Measurements from ENCODE around the gene KCTD13.
"Not testable (repeated sequence)": the region's sequence is repeated elsewhere in the genome, so short reads cannot be mapped to it uniquely, and the experiment has no call there.

The KCTD13 gene

GRCh38 chr16:29940656-29941055 lies 14.6 kb upstream of the KCTD13 start:
- Histone ChIP-seq H3K9ac (ENCODE audit: low read length) (no peak overlapping the region), H3K27me3 (ENCODE audit: control insufficient read depth in 1 of 2, insufficient read depth in 2 of 2, low read length in 2 of 2) (no peaks in the 10 kb centered on the region), H3K4me1 (ENCODE audit: insufficient read depth, low read length) (peaks cover 13% of the 10 kb centered on the region), H3K36me3 (ENCODE audit: insufficient read depth, low read length) (no peaks in the 10 kb centered on the region), H3K9me3 (ENCODE audit: low read length) (no peaks in the 10 kb centered on the region), H3K27ac (ENCODE audit: low read depth, low read length) (no peak overlapping the region), H3K4me3 (ENCODE audit: low read depth in 1 of 2, low read length in 2 of 2) (no peak overlapping the region)

GRCh38 chr16:29931750-29932149 lies 5.7 kb upstream of the KCTD13 start:
- H3K9me3 ChIP-seq (ENCODE audit: low read length); H3K4me3 ChIP-seq (ENCODE audit: low read depth in 1 of 2, low read length in 2 of 2); H3K36me3 ChIP-seq (ENCODE audit: insufficient read depth, low read length); H3K27ac ChIP-seq (ENCODE audit: low read depth, low read length); H3K4me1 ChIP-seq (ENCODE audit: insufficient read depth, low read length); H3K27me3 ChIP-seq (ENCODE audit: control insufficient read depth in 1 of 2, insufficient read depth in 2 of 2, low read length in 2 of 2); H3K9ac ChIP-seq (ENCODE audit: low read length): not testable (repeated sequence)

GRCh38 chr16:29927070-29927905 lies 1.3 kb upstream of the KCTD13 start:
- Histone ChIP-seq H3K4me3 (ENCODE audit: low read depth in 1 of 2, low read length in 2 of 2) (peak overlapping the region; percentile 77 to 78), H3K27ac (ENCODE audit: low read depth, low read length) (peak overlapping the region; percentile 96), H3K36me3 (ENCODE audit: insufficient read depth, low read length) (peaks cover 3% of the 10 kb centered on the region), H3K9me3 (ENCODE audit: low read length) (no peaks in the 10 kb centered on the region), H3K27me3 (ENCODE audit: control insufficient read depth in 1 of 2, insufficient read depth in 2 of 2, low read length in 2 of 2) (no peaks in the 10 kb centered on the region), H3K9ac (ENCODE audit: low read length) (peak overlapping the region; percentile 37), H3K4me1 (ENCODE audit: insufficient read depth, low read length) (peaks cover 20% of the 10 kb centered on the region)

- H3K9me3 ChIP-seq (ENCODE audit: low read length), result no peaks in the 10 kb centered on the region
- peaks cover 20% of the 10 kb centered on the region for H3K4me1 ChIP-seq (ENCODE audit: insufficient read depth, low read length)
- H3K4me3 ChIP-seq (ENCODE audit: low read depth in 1 of 2, low read length in 2 of 2), result peak overlapping the region; percentile 77 to 78
- peaks cover 9% of the 10 kb centered on the region for H3K36me3 ChIP-seq (ENCODE audit: insufficient read depth, low read length)
- peak overlapping the region; percentile 96 for H3K27ac ChIP-seq (ENCODE audit: low read depth, low read length)
- no peaks in the 10 kb centered on the region for H3K27me3 ChIP-seq (ENCODE audit: control insufficient read depth in 1 of 2, insufficient read depth in 2 of 2, low read length in 2 of 2)
- peak overlapping the region; percentile 37 for H3K9ac ChIP-seq (ENCODE audit: low read length)
Measured at GRCh38 chr16:29926711-29927052, 656 bp upstream of the KCTD13 start.

- no peaks in the 10 kb centered on the region for H3K9me3 ChIP-seq (ENCODE audit: low read length)
- peak overlapping the region; percentile 96 for H3K27ac ChIP-seq (ENCODE audit: low read depth, low read length)
- H3K4me1 ChIP-seq (ENCODE audit: insufficient read depth, low read length), result peaks cover 20% of the 10 kb centered on the region
- H3K27me3 ChIP-seq (ENCODE audit: control insufficient read depth in 1 of 2, insufficient read depth in 2 of 2, low read length in 2 of 2), result no peaks in the 10 kb centered on the region
- H3K36me3 ChIP-seq (ENCODE audit: insufficient read depth, low read length), result peaks cover 22% of the 10 kb centered on the region
- peak overlapping the region; percentile 77 to 78 for H3K4me3 ChIP-seq (ENCODE audit: low read depth in 1 of 2, low read length in 2 of 2)
- peak overlapping the region; percentile 73 for H3K9ac ChIP-seq (ENCODE audit: low read length)
Measured at GRCh38 chr16:29925105-29925756, 795 bp downstream of the KCTD13 start.

- Histone ChIP-seq H3K27me3 (ENCODE audit: control insufficient read depth in 1 of 2, insufficient read depth in 2 of 2, low read length in 2 of 2) (no peaks in the 10 kb centered on the region), H3K9ac (ENCODE audit: low read length) (no peak overlapping the region), H3K36me3 (ENCODE audit: insufficient read depth, low read length) (peaks cover 22% of the 10 kb centered on the region), H3K27ac (ENCODE audit: low read depth, low read length) (no peak overlapping the region), H3K4me3 (ENCODE audit: low read depth in 1 of 2, low read length in 2 of 2) (no peak overlapping the region), H3K4me1 (ENCODE audit: insufficient read depth, low read length) (peaks cover 20% of the 10 kb centered on the region), H3K9me3 (ENCODE audit: low read length) (no peaks in the 10 kb centered on the region)
Measured at GRCh38 chr16:29922986-29923501, 3.0 kb downstream of the KCTD13 start.

- Histone ChIP-seq H3K36me3 (ENCODE audit: insufficient read depth, low read length) (peaks cover 22% of the 10 kb centered on the region), H3K9ac (ENCODE audit: low read length) (no peak overlapping the region), H3K4me3 (ENCODE audit: low read depth in 1 of 2, low read length in 2 of 2) (no peak overlapping the region), H3K9me3 (ENCODE audit: low read length) (no peaks in the 10 kb centered on the region), H3K27me3 (ENCODE audit: control insufficient read depth in 1 of 2, insufficient read depth in 2 of 2, low read length in 2 of 2) (no peaks in the 10 kb centered on the region), H3K4me1 (ENCODE audit: insufficient read depth, low read length) (peaks cover 18% of the 10 kb centered on the region), H3K27ac (ENCODE audit: low read depth, low read length) (no peak overlapping the region)
Measured at GRCh38 chr16:29922326-29922725, 3.7 kb downstream of the KCTD13 start.

- Histone ChIP-seq H3K4me3 (ENCODE audit: low read depth in 1 of 2, low read length in 2 of 2) (no peak overlapping the region), H3K9me3 (ENCODE audit: low read length) (no peaks in the 10 kb centered on the region), H3K36me3 (ENCODE audit: insufficient read depth, low read length) (peaks cover 22% of the 10 kb centered on the region), H3K4me1 (ENCODE audit: insufficient read depth, low read length) (peaks cover 10% of the 10 kb centered on the region), H3K27ac (ENCODE audit: low read depth, low read length) (no peak overlapping the region), H3K27me3 (ENCODE audit: control insufficient read depth in 1 of 2, insufficient read depth in 2 of 2, low read length in 2 of 2) (no peaks in the 10 kb centered on the region), H3K9ac (ENCODE audit: low read length) (no peak overlapping the region)
Measured at GRCh38 chr16:29921034-29921385, 5.0 kb downstream of the KCTD13 start.

GRCh38 chr16:29920288-29921033 lies 5.6 kb downstream of the KCTD13 start:
- Histone ChIP-seq H3K9me3 (ENCODE audit: low read length) (no peaks in the 10 kb centered on the region), H3K4me3 (ENCODE audit: low read depth in 1 of 2, low read length in 2 of 2) (no peak overlapping the region), H3K9ac (ENCODE audit: low read length) (no peak overlapping the region), H3K27ac (ENCODE audit: low read depth, low read length) (no peak overlapping the region), H3K4me1 (ENCODE audit: insufficient read depth, low read length) (peaks cover 10% of the 10 kb centered on the region), H3K36me3 (ENCODE audit: insufficient read depth, low read length) (peaks cover 22% of the 10 kb centered on the region), H3K27me3 (ENCODE audit: control insufficient read depth in 1 of 2, insufficient read depth in 2 of 2, low read length in 2 of 2) (no peaks in the 10 kb centered on the region)

- no peaks in the 10 kb centered on the region for H3K27me3 ChIP-seq (ENCODE audit: control insufficient read depth in 1 of 2, insufficient read depth in 2 of 2, low read length in 2 of 2)
- no peak overlapping the region for H3K27ac ChIP-seq (ENCODE audit: low read depth, low read length)
- H3K9me3 ChIP-seq (ENCODE audit: low read length), result no peaks in the 10 kb centered on the region
- H3K4me1 ChIP-seq (ENCODE audit: insufficient read depth, low read length), result no peaks in the 10 kb centered on the region
- peaks cover 16% of the 10 kb centered on the region for H3K36me3 ChIP-seq (ENCODE audit: insufficient read depth, low read length)
- no peak overlapping the region for H3K4me3 ChIP-seq (ENCODE audit: low read depth in 1 of 2, low read length in 2 of 2)
- H3K9ac ChIP-seq (ENCODE audit: low read length), result no peak overlapping the region
Measured at GRCh38 chr16:29916979-29917378, 9.0 kb downstream of the KCTD13 start.

GRCh38 chr16:29915590-29916247 lies 10.3 kb downstream of the KCTD13 start:
- Histone ChIP-seq H3K4me3 (ENCODE audit: low read depth in 1 of 2, low read length in 2 of 2) (no peak overlapping the region), H3K36me3 (ENCODE audit: insufficient read depth, low read length) (peaks cover 5% of the 10 kb centered on the region), H3K4me1 (ENCODE audit: insufficient read depth, low read length) (no peaks in the 10 kb centered on the region), H3K9me3 (ENCODE audit: low read length) (no peaks in the 10 kb centered on the region), H3K27me3 (ENCODE audit: control insufficient read depth in 1 of 2, insufficient read depth in 2 of 2, low read length in 2 of 2) (no peaks in the 10 kb centered on the region), H3K27ac (ENCODE audit: low read depth, low read length) (no peak overlapping the region), H3K9ac (ENCODE audit: low read length) (no peak overlapping the region)

Measured in muscle layer of colon (tissue), 2 donors.